NCI-H2196 treated with DMSO at 0.1 percent for 48 hours (cell line): ENCODE measurements around the gene RPGRIP1.
"Not testable (repeated sequence)": the region's sequence is repeated elsewhere in the genome, so short reads cannot be mapped to it uniquely, and the experiment has no call there.

Experiments
- DNase-seq: peaks from one replicate; lab custom pipeline; 2025; ENCODE audit not compliant: unreplicated experiment; lab: John Stamatoyannopoulos, UW

RPGRIP1 gene

GRCh38 chr14:21279783-21280182, at the start of gene RPGRIP1:
Gene RPGRIP1, plus strand, starts transcription at chr14:21280083. Its CDS starts 7,894 bp downstream, at chr14:21287977.
- no peak for DNase-seq

DNA sequence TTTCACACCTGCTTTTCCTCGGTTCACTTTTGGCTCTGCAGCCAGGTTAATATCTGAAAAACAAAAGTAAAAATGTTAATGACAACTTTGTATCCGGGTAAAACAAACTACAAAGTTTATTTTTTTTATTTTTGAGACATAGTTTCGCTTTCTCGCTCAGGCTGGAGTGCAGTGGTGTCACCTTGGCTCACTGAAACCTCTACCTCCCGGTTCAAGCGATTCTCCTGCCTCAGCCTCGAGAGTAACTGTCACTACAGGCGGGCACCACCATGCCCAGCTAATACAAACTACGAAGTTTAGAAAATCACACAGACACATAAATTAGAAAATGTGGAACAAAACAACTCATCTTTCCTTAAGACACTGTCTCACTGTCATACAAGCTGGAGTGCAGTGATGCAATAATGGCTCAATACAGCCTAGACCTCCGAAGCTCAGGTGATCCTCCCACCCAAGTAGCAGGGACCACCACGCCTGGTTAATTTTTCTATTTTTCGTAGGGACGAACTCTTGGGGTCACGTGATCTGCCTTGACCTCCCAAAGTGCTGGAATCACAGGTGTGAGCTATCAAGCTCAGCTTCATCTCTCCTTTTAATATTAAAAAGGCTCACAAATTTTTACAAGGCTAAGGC, 48.7 kb upstream of the RPGRIP1 start:
- DNase-seq, result no peak

- no peak for DNase-seq
Measured at GRCh38 chr14:21233457-21234076, 46.3 kb upstream of the RPGRIP1 start.

- no peak for DNase-seq
Measured at GRCh38 chr14:21234112-21234511, 45.8 kb upstream of the RPGRIP1 start.

GRCh38 chr14:21236948-21237797, 42.7 kb upstream of the RPGRIP1 start:
- no peak for DNase-seq

GRCh38 chr14:21238823-21239518, 40.9 kb upstream of the RPGRIP1 start:
- DNase-seq, result no peak

GRCh38 chr14:21240417-21240816, 39.5 kb upstream of the RPGRIP1 start:
- DNase-seq, result no peak

DNA sequence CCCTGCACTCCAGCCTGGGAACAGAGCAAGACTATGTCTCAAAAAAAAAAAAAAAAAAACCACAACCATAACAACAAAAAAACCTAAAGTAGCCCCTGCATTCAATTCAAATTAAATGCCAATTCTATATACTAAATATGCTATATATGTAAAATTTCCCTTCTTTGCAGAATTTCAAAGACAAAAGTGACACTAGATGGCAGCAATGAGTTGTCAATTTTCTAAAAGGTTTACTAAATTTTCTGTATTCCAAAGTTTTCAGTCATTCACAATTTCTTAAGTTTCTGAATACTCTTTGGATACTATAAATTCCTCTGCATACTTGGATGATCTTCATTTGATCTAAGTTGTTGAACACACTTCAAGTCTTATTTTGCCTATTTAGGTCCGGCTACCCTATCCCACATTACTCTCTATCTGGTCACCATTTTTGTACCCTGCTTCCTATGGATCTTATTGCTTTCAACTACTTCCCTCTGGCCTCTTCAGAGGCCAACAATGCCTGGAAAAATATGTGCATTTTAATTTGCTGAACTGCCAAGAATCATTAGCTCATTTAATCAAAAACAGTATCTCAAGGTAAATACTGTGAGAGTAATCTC, 38.6 kb upstream of the RPGRIP1 start:
- DNase-seq, result no peak

DNA sequence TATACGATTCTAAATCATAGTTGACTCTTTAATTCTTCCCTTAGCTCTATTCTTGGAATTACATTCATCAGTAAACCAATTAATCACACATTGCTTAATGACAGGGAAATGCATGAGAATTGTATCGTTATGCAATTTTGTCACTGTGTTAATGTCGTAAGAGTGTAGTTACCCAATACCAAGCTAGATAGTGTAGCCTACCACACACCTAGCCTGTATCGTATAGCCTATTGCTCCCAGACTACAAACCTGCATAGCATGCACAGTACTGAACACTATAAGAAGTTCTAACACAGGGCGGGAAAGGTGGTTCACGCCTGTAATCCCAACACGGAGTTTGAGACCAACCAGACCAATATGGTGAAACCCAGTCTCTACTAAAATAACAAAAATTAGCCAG, 35.3 kb upstream of the RPGRIP1 start:
- DNase-seq, result no peak

- DNase-seq, result no peak
Measured at GRCh38 chr14:21245813-21246212, 34.1 kb upstream of the RPGRIP1 start.

DNA sequence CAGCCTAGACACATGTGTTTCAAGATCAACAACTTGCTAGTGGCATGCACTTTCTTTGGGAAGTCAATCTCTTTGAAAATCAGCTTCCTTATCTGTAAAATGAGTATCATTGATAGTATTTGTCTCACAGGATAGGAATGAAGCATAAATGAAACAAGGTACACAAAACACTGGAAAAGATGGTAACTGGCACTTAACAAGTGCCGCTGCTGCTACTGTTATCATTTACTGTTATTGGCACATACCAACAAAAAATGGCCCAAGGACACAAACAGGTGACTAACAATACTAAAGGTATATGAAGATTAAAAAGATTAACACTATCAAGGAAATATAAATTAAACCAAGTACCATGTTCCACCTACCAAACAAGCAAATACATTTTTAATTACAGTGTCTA, 31.5 kb upstream of the RPGRIP1 start:
- no peak for DNase-seq

GRCh38 chr14:21248739-21249411, 31.0 kb upstream of the RPGRIP1 start:
- DNase-seq, result no peak

DNA sequence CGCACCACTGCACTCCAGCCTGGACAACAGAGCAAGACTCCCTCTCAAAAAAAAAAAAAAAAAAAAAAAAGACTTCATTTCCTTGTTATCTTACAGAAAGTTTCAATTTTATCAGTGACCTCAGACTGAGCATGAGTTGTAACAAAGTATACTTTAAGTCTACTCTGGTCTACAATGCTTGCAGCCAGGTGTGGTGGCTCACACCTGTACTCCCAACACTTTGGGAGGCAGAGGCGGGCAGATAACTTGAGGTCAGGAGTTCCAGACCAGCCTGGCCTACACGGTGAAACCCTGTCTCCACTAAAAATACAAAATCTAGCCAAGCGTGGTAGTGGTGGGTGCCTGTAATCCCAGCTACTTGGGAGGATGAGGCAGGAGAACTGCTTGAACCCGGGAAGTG, 28.7 kb upstream of the RPGRIP1 start:
- no peak for DNase-seq

- DNase-seq, result no peak
Measured at GRCh38 chr14:21252149-21252548, 27.7 kb upstream of the RPGRIP1 start.

GRCh38 chr14:21255385-21256101, 24.3 kb upstream of the RPGRIP1 start:
- no peak for DNase-seq

GRCh38 chr14:21256102-21256447, 23.8 kb upstream of the RPGRIP1 start:
- not testable (repeated sequence) for DNase-seq

- no peak for DNase-seq
Measured at GRCh38 chr14:21256539-21257393, 23.1 kb upstream of the RPGRIP1 start.

DNA sequence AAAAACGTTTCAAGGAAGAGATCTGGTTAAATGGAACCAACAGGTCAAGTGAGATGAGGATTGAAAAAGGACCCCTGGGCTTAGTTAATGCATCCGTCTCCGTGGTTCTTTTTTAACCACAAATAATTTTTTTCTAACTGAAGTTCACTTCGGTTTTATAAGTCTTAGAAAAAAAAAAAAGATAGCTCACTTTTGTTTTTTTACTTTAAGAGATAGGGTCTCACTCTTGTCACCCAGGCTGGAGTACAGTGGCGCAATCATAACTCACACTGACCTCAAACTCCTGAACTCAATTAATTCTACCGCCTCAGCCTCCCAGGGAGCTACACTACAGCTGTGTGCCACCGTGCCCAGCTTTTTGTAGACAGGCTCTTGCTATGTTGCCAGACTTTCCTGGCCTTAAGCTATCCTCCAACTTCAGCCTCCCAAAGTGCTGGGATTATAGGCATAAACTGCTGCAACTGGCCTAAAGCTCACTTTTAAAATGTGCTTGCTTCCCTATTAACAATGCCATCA, 22.4 kb upstream of the RPGRIP1 start:
- DNase-seq, result no peak
